Hematopoietic multipotent progenitor cell treated with erythropoietin and hydrocortisone succinate and interleukin-3 and kit ligand, for 17 days (in vitro differentiated cells): ENCODE measurements around the gene ADAR.
"Not testable (repeated sequence)": the region's sequence is repeated elsewhere in the genome, so short reads cannot be mapped to it uniquely, and the experiment has no call there.

ENCODE experiments used
- DNase-seq: peaks from one replicate; pipeline ENCODE4 v3.0.0-alpha.2; 2015; ENCODE audit warnings: low spot score

The ADAR gene

GRCh38 chr1:154607609-154608396 is at the start of gene ADAR:
TSS of gene ADAR (minus strand) at chr1:154608186. CDS start at chr1:154608006, 180 bp downstream.
- DNase-seq, result peak; percentile 84

- no peak for DNase-seq
Observed at GRCh38 chr1:154657556-154657955, 49.6 kb upstream of the ADAR start.

GRCh38 chr1:154652893-154653292 is 44.9 kb upstream of the ADAR start:
- DNase-seq, result no peak

GRCh38 chr1:154644724-154645123 is 36.7 kb upstream of the ADAR start:
- not testable (repeated sequence) for DNase-seq

- no peak for DNase-seq
Observed at GRCh38 chr1:154641534-154641933, 33.5 kb upstream of the ADAR start.

GRCh38 chr1:154639876-154640275 is 31.9 kb upstream of the ADAR start:
- no peak for DNase-seq

GRCh38 chr1:154635171-154635570 is 27.2 kb upstream of the ADAR start:
- DNase-seq, result no peak

- DNase-seq, result no peak
Observed at GRCh38 chr1:154629675-154630073, 21.7 kb upstream of the ADAR start.

GRCh38 chr1:154629061-154629674 is 21.2 kb upstream of the ADAR start:
- DNase-seq, result peak; percentile 72

GRCh38 chr1:154628121-154628405 is 20.1 kb upstream of the ADAR start:
- DNase-seq, result no peak

- peak; percentile 82 for DNase-seq
Observed at GRCh38 chr1:154627257-154628120, 19.5 kb upstream of the ADAR start.

GRCh38 chr1:154626456-154627256 is 18.7 kb upstream of the ADAR start:
- DNase-seq, result no peak

GRCh38 chr1:154624746-154625643 is 17.0 kb upstream of the ADAR start:
- no peak for DNase-seq

GRCh38 chr1:154623358-154623757 is 15.4 kb upstream of the ADAR start:
- no peak for DNase-seq

- no peak for DNase-seq
Observed at GRCh38 chr1:154622503-154623039, 14.6 kb upstream of the ADAR start.

- no peak for DNase-seq
Observed at GRCh38 chr1:154621875-154622274, 13.9 kb upstream of the ADAR start.

GRCh38 chr1:154620751-154621150 is 12.8 kb upstream of the ADAR start:
- no peak for DNase-seq

GRCh38 chr1:154619181-154619948 is 11.4 kb upstream of the ADAR start:
- DNase-seq, result no peak

- DNase-seq, result no peak
Observed at GRCh38 chr1:154616659-154617345, 8.8 kb upstream of the ADAR start.
